MCF 10A (cell line): ENCODE data around the gene SOX5. TPM values are rescaled to one million over a fixed set of nuclear protein-coding genes. Genes with fewer than 3 reads are reported as not detected.

Experiments used
- BruUV-seq: library from RNA; stranded (reverse); fragments of 400-500 nt; replicated peaks from 2 replicates; lab custom pipeline; 2021; lab: Mats Ljungman, UMichigan
- CTCF ChIA-PET: fragments of 300-600 bp; sonication (Branson Sonifier 250); formaldehyde crosslinking; extraction: SDS; loops from one replicate; lab custom pipeline; 2021; ENCODE audit warnings: antibody characterized with exemption, inconsistent platforms; lab: Yijun Ruan, JAX
- POLR2A ChIA-PET: fragments of 300-600, 350-650 bp; sonication (Branson Sonifier 250); formaldehyde crosslinking; extraction: SDS; loops from one replicate; lab custom pipeline; 2020; ENCODE audit warnings: antibody characterized with exemption, inconsistent platforms; lab: Yijun Ruan, JAX
- DNase-seq: peaks from one replicate; pipeline ENCODE4 v3.0.0-alpha.2; 2018; ENCODE audit not compliant: unreplicated experiment
- H3K27ac Mint-ChIP-seq: one replicate; pipeline ENCODE4 v1.8.0; 2022; ENCODE audit warnings: mild to moderate bottlenecking, low read depth, mixed read lengths; ENCODE audit not compliant: unreplicated experiment
- H3K27me3 Mint-ChIP-seq: one replicate; pipeline ENCODE4 v1.8.0; 2022; ENCODE audit warnings: mixed read lengths; ENCODE audit not compliant: insufficient read depth, unreplicated experiment
- H3K36me3 Mint-ChIP-seq: one replicate; pipeline ENCODE4 v1.8.0; 2022; ENCODE audit warnings: mild to moderate bottlenecking, moderate library complexity, mixed read lengths; ENCODE audit not compliant: insufficient read depth, unreplicated experiment
- H3K4me1 Mint-ChIP-seq: one replicate; pipeline ENCODE4 v1.8.0; 2022; ENCODE audit warnings: mixed read lengths; ENCODE audit not compliant: insufficient read depth, unreplicated experiment
- H3K4me3 Mint-ChIP-seq: one replicate; pipeline ENCODE4 v1.8.0; 2022; ENCODE audit warnings: mild to moderate bottlenecking, moderate library complexity, mixed read lengths; ENCODE audit not compliant: unreplicated experiment
- H3K9me3 Mint-ChIP-seq: one replicate; pipeline ENCODE4 v1.8.0; 2022; ENCODE audit warnings: mixed read lengths; ENCODE audit not compliant: unreplicated experiment
- CTCF ChIP-seq: fragments of 200-600 bp; IDR thresholded peaks from one replicate; pipeline ENCODE4 v1.8.0; 2022; ENCODE audit warnings: antibody characterized with exemption, mild to moderate bottlenecking; ENCODE audit not compliant: unreplicated experiment
- intact Hi-C: fragments of 100-400 bp; cut with micrococcal nuclease; formaldehyde crosslinking; loops from 2 replicates; pipeline ENCODE4 v1.14.1; 2022
- total RNA-seq: library from RNA; stranded (reverse); gene quantifications from 2 replicates; pipeline ENCODE4 v1.2.3, GENCODE V29; 2022

SOX5 gene
- total RNA-seq, 1 experiment from 2014 or later = 0.91 TPM

GRCh38 chr12:23862701-23863100 is 86.8 kb downstream of the SOX5 start:
- Mint-ChIP-seq H3K4me3 (no peak overlapping the region), H3K27ac (no peak overlapping the region), H3K36me3 (no peaks in the 10 kb centered on the region), H3K9me3 (peaks cover 10% of the 10 kb centered on the region), H3K27me3 (peaks cover 90% of the 10 kb centered on the region), H3K4me1 (no peaks in the 10 kb centered on the region)
- POLR2A ChIA-PET = no interaction called here
- TF ChIP-seq CTCF = no peak
- intact Hi-C loops = no loop called here
- DNase-seq = no peak
- CTCF ChIA-PET = no interaction called here
- BruUV-seq = no TSS peak

GRCh38 chr12:23860019-23860418 is 89.5 kb downstream of the SOX5 start:
- CTCF ChIA-PET = no interaction called here
- BruUV-seq = no TSS peak
- POLR2A ChIA-PET = interaction anchor here (0.7 kb wide), 2 partner anchors 9 to 199 kb away, joined by 4 read pairs; no protein-coding TSS in a partner anchor
- Mint-ChIP-seq H3K27me3 (peaks cover 93% of the 10 kb centered on the region), H3K4me3 (no peak overlapping the region), H3K36me3 (no peaks in the 10 kb centered on the region), H3K4me1 (no peaks in the 10 kb centered on the region), H3K27ac (no peak overlapping the region), H3K9me3 (peaks cover 10% of the 10 kb centered on the region)
- DNase-seq = no peak
- intact Hi-C loops = no loop called here
- TF ChIP-seq CTCF = no peak

GRCh38 chr12:23857178-23857577 is 92.3 kb downstream of the SOX5 start:
- peaks cover 84% of the 10 kb centered on the region for H3K27me3 Mint-ChIP-seq
- H3K4me1 Mint-ChIP-seq = no peaks in the 10 kb centered on the region
- peaks cover 10% of the 10 kb centered on the region for H3K9me3 Mint-ChIP-seq
- H3K27ac Mint-ChIP-seq = peak overlapping the region; percentile 61
- no peaks in the 10 kb centered on the region for H3K36me3 Mint-ChIP-seq
- H3K4me3 Mint-ChIP-seq = no peak overlapping the region
- no peak for TF ChIP-seq CTCF
- ChIA-PET CTCF (no interaction called here), POLR2A (no interaction called here)
- DNase-seq = no peak
- intact Hi-C loops = no loop called here
- no TSS peak for BruUV-seq

- no peak for DNase-seq
- peaks cover 88% of the 10 kb centered on the region for H3K27me3 Mint-ChIP-seq
- peaks cover 10% of the 10 kb centered on the region for H3K9me3 Mint-ChIP-seq
- BruUV-seq = no TSS peak
- ChIA-PET POLR2A (no interaction called here), CTCF (interaction anchor here (0.7 kb wide), 1 partner anchor 949 kb away, joined by 3 read pairs; no protein-coding TSS in a partner anchor)
- intact Hi-C loops = no loop called here
- no peak for TF ChIP-seq CTCF
- no peak overlapping the region for H3K4me3 Mint-ChIP-seq
- no peaks in the 10 kb centered on the region for H3K4me1 Mint-ChIP-seq
- H3K36me3 Mint-ChIP-seq = no peaks in the 10 kb centered on the region
- no peak overlapping the region for H3K27ac Mint-ChIP-seq
Measured at GRCh38 chr12:23855813-23856212, 93.7 kb downstream of the SOX5 start.
